GM19372 (cell line): ENCODE measurements around the gene RAB15.

Experiments
- ATAC-seq: cut with Tn5 transposase; IDR thresholded peaks from one replicate; pipeline ENCODE4 v1.9.1; 2021; ENCODE audit warnings: mild to moderate bottlenecking, low read depth, moderate library complexity; ENCODE audit not compliant: unreplicated experiment

Gene RAB15

DNA sequence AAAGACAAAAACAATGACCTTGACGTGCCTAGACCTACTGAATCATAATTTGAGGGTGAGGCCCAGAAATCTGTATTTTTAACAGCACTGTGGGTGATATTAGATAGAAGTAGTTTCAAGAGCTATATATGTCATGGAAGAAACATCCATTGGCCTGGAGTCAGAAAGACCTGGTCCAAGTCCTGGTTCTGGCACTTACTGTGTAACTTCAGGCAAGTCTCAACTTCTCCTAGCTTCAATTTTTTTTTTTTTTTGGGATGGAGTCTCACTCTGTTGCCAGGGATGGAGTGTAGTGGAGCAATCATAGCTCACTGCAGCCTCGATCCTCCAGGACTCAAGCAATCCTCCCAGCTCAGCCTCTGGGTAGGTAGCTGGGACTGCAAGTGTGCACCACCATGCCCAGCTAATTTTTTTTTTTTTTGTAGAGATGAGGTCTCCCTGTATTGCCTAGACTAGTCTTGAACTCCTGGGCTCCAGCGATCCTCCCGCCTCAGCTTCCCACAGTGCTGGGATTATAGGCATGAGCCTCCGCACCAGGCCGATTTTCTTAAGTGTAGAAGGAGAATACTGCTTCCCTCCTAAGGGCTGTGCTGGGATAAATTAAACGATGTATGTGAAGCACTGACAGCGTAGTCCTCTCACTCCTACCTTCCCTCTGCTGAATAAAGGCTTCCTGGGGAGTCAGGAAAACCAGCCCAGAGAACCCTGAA is 15.3 kb downstream of the RAB15 start:
- ATAC-seq = no peak

DNA sequence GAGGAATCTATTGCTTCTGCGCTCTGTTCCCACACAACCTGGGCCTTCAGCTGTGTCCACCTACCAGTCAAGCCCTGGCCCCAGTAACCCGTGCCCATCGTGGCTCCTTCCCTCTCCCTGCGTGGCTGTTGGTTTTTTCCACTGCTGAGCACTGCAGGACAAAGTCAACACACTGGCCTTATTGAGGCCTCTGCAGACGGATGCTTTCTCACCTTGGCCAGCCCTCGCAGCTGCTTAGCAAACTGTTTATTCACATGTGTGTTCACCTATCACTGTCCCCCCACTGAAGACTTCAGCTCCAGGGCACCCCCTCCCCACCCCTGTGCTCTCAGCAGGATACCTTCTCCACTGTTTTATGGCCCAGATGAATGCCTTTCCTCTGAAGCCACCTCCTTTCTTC is 16.8 kb downstream of the RAB15 start:
- ATAC-seq = no peak

DNA sequence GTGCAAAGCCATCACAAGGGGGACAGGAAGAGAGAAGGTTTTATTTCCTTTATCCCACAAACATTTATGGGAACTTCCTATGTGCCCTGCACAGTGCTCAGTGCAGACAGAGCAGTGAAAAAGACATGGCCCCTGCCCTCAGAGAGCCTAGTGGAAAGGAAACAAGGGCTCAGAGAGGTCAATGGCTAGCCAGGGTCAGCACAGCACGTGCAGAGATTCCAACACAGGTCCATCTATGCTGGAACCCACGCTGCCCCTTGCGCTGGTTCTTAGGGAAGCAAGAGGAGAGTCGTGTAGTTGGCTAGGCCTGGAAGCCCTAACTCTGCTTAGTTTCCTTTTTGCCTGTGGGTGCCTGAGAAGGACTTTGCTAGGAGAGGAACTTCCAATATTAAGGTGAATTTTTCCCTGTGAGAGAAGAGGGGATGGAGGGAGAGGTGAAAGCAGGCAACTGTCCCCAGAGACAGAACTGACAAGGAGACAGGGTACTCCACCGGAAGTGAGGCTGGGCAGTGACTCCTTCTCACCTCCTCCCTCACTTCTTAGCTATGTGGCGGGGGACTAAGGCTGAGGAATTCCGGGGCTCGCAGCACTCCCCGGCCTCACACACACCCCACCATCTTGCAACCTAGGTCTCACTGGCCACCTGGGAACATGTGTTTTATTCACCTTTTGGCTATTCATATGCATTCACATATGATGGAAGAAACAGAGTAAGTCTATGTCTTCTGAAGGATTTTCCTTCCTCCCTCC is 17.5 kb downstream of the RAB15 start:
- ATAC-seq = no peak

DNA sequence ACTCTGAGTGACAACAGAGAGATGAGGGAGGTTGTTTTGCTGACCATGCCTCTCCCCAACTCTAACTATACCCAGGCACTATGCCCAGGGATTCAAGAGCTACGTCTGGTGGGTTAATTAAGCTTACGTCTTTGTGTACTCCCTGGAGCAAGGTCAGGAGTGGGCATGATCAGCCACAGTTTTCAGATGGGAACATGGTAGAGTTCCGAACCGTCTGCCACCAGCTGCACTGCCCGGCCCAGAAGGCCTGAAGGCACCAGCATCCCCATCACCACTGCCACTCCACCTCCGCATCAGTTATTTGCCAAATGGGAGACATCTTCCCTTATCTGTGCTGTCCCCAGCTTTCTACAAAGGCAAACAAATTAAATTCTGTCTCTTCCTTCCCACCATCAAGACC is 18.5 kb downstream of the RAB15 start:
- no peak for ATAC-seq

DNA sequence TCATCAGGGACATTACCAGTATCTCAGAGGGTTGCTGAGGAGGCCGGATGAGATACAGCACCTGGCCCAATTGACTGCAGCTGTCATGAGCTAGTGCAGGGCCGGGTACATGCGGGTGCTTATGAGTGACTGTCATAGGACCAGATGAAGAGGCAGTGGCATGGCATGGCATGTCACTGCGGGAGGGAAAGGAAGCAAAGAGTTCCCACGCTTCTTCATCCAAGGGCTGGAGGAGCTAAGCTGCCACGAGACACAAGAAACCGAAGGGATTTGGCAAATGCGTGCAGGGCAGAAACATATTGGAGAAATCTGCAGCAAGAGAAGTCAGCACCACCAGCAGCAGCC is 18.9 kb downstream of the RAB15 start:
- no peak for ATAC-seq

DNA sequence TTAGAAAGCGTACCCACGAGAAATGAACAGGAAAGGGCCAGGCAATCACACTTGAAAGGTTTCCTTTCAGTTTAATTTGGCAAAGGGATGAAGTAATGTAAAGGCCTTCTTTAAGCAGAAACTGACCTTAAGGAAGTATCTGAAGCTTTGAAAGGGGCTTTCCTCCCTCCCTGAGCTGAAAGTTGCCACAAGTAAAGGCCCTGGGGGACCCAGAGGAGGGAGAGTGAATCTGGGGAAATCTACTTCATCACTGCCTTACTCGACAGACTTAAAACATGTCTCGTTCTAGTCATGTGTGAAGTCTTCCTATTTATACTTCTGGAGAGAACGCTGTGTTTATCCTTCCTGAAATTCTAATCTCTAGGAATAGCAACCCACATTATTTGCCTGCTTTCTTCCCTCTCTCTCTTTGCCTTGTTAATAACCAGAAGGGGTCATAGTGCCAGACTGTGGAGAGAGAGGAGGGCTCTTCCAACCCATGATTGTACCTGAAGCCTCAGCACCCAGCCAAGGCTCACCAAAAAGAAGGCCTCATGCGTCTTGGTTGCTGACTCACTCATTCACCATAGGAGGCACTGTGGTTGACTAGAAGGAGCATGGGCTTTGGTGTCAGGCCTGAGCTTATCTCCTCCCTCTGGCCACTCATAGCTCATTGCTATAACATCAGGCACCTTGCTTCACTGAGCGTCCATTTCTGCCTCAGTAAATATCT is 19.4 kb downstream of the RAB15 start:
- no peak for ATAC-seq

DNA sequence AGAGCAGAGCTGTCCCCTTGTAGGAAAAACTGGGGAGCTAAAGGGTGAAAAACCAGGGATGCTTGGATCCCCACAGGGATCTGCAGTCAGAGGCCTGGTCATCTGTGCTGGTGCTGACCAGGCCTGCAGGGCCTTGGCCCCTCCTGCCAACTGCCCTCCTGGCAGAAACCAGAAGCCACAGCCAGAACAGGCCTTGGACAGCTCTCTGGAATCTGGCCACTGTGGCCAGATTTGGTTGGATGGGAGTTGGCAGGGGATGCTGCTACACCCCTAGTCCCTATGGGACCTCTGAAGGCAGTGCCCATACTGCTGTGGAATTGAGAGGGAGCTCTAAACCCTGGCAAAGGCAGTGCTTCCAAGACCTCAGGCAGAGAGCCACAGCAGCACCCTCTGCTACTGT is 20.4 kb downstream of the RAB15 start:
- no peak for ATAC-seq

DNA sequence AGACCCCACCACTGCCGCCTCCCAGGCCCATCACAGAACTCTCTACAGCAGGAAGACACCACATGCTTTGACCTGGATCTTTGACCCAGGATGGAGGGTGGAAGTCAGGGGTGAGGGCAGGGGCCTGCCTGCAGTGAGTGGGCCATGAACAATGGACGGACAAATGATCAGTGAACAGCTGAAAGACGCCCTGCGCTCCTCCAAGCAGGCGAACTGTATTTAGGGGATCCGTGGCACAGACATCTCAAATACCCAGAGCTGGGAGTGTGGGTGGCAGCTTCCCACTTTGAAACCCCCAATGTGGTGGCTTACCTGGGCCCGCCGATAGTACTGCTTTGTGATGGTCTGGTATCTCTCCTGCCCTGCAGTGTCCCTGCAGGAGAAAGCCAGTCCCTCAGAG is 20.8 kb downstream of the RAB15 start:
- no peak for ATAC-seq

DNA sequence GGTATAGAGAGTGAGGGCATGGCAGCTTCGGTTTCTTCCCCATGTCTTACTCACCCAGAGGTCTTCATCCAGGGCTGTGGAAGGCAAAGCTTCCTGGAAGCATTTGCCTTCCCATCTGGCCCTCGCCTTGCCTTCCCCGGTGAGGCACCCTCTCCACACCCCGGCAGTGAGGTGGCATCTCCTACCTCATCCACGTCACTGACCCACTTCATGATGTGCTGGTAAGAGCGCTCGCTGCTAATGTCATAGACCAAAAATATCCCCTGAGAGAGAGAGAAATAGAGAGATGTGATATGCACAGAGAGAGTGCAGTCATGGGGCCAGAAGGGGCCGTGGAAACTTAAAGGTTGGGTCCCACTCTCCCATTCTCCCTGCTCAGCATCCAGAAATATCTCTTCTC is 21.2 kb downstream of the RAB15 start:
- ATAC-seq = no peak

DNA sequence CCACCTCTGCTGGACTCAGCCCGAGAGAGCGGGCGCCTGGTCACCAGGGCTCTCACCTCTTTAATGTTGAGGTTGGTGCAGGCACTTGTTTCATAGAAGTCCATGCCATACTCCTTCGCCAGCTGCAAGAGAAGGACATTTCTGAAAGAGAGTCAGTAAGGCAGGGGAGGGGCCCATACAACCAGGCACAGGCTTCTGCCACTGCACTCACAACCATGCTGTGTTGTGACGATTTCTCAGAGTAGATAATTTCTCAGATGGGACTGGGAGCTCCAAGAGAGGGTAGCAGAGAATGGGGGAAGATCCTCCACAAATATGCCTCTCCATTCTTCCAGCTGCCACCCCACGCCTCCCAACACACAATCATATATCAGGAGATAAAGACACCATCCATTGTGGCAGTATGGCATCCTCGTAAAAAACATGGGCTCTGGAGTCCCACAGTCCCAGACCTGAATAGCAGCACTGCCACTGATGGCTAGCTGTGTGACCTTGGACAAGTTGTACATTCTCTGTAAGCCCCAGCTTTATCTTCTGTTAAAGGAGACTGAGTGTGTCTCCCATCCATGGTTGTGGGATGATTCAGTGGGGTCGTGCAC is 23.4 kb downstream of the RAB15 start:
- no peak for ATAC-seq

DNA sequence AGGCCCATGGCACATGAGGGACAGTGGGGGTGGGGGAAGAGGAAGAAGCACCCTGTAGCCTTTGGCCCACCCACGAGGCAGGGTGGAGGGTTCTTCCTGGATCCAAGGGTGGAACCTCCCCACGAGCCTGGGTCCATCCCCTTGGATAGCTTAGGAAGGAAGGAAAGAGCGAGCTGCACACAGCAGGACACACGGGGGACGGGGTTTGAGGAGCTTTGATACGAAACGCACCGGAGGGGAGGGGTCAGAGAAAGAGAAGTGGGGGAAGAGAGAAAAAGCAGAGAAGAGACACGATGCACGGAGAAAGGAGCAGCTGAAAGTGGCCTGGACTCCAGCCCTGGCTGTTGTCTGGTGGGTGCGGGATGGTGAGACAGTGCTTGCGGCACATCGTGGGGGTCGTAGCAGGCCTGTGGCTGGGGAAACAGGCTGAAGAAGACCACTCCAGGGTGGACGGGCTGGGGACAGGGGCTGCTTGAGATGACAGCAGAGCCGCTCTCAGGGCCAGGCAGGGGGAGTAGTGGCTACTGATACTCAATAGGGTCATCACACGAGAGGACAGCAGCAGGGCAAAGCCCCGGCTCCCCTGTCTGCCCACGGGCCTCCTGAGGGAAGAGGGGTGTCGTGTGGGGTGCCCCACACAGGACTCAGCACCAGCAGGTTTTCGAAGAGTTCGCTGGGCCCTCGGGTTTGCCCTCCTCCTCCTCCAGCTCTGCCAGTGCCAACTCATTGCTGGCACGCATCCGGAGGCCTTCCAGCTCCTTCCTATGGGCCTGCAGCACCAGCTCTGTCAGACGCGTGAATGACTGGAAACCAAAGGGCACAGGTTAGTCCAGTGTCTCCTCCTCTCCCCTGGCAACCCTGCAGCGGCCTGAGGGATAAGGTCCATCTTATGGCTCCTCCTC is 24.2 kb downstream of the RAB15 start:
- no peak for ATAC-seq

DNA sequence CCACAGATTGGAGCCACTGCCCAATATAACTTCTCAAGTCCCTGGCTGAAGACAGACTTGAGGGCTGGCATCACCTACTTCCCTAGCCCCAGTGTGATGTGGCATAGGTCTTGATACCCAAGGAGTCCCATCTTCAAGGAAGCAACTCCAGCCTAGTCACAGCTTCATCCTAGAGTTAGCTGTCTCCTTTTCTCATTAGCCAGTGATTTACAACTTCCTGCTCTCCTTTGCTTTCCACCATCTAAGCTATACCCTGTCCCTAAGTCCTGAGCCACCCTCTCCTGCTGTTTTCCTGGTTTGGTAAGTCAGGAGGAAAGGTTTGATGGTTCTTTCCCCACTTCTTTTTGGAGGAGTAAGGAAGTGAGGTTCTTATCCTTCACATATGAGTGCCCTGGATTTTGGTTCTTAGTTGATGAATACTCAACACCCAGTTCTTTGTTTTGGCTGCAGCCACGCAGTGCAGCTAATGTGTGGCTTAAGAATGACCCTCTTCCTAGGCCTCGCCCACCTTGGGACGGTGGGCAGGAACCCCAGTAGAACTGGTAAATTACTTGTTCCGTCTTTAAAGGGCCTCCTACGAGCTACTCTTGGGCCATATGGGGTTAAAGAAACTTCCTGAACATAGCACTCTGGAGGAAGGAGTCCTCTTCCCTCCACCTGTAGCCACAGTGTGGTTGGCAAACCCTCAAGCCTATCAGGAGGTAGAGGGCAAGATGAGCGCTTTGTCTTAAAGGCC is 25.7 kb downstream of the RAB15 start:
- no peak for ATAC-seq

DNA sequence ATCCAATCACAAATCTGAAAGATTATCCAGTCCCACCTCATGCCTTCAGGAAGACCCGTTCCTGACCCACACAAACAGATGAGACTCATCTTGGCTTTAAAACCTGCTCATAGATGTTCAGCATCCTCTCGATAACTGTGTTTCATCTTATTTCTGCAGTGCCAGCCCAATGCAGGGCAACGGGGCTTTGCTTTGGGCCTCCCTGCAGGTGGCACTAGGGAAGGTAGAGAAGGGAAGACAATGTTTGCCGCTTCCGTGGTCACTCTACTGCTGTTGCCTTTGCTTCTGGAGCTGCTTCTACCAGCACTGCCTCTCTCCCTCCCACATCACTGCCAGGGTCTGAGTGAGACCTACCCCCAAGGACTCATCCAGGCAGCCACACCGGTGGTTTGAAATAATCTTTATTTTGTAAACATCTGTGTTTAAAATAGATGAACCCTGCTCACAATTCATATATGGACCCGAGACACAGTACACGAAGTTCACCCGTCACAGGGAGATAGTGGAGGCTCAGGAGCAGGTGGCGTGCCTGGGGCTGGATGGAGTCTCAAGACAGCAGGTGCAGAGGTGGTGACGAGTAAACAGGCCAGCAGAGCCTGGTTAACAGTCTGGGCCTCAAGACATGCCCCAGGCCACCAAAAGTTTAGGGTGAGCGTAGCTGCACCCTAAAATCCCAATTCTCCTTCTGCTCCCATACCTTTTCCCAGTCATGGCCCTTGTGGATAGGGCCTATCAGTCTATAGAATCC is 26.5 kb downstream of the RAB15 start:
- ATAC-seq = no peak

DNA sequence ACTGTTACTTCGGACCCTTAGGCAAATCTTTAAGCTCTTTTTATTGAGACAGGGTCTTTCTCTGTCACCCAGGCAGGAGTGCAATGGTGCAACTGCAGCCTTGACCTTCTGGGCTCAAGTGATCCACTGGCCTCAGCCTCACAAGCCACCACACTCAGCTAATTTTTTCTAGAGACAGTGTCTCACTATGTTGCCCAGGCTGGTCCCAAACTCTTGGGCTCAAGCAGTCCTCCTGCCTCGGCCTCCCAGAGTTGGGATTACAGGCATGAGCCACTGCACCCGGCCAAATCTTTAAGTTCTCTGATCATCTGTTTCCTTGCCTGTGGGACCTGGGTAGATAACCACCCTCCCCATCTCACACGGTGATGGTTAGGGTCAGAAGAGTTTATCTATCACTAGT is 27.3 kb downstream of the RAB15 start:
- no peak for ATAC-seq

DNA sequence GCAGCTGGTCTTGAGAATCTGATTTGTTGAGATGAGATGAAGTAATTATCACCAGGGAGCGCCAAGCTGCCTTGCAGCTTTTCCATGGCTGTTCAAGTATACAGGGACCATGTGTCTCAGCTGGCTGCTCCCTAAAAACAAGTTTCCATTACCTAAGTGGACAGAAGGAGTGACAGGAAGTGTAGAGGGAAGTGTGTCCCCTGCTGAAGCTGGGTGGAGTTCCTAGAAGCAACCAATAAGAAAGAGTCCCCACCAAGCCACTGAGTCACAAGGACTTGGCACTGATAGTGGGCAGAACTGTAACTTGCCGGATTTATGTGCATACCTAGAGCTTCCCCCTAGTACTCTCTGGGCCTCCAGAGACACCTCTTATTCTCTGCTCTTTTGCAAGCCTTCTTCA is 28.1 kb downstream of the RAB15 start:
- no peak for ATAC-seq

DNA sequence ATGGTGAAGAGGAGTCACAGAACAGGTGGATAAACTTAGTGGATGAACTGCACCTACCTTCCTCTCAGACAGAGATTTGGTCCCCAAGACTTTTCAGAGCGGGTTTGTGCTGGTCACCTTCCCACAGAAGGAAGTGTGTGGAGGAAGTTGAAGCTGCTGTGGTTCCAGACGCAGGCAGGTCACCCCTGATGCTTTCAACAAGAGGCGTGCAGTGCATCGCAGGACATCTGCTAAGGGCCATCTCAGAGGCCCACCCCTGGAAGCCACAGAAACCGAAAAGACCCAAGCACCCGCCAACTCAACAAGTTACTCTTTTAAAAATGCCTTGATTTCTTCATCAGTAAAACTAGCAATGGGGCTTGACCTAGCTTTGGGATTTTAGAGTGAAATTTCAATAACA is 28.6 kb downstream of the RAB15 start:
- ATAC-seq = no peak

DNA sequence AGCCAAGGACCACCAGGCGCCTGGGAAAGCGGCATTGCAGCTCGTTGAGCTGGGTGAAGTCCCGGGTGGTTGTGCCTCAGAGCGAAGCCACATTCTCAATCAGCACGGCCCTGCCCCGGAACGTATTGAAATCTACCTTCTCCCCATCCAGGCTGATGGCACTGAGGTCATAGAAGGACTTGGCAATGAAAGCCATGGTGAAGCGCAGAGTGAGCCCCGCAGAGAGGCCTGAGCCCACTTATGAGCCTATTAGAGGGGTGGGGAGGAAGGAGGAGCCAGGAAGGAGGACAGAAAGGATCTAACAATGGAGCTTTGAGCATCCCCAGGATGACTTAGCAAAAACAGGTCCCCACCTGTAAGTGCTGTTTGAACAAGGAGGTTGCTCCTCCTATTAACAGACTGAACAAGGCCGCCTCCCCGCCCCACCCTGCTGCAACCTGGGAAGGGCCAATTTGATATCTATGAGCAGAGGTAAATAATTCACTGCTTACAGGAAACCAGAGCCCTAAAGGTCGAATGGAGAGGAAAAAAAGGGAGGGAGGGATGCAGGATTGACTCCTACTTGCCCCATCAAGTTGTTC is 29.5 kb downstream of the RAB15 start, which contains the start of gene GPX2:
Gene GPX2, minus strand, starts transcription at position 215 of the 581 bp plus-strand sequence. Its CDS starts 19 bp downstream, at position 196.
- ATAC-seq = no peak

DNA sequence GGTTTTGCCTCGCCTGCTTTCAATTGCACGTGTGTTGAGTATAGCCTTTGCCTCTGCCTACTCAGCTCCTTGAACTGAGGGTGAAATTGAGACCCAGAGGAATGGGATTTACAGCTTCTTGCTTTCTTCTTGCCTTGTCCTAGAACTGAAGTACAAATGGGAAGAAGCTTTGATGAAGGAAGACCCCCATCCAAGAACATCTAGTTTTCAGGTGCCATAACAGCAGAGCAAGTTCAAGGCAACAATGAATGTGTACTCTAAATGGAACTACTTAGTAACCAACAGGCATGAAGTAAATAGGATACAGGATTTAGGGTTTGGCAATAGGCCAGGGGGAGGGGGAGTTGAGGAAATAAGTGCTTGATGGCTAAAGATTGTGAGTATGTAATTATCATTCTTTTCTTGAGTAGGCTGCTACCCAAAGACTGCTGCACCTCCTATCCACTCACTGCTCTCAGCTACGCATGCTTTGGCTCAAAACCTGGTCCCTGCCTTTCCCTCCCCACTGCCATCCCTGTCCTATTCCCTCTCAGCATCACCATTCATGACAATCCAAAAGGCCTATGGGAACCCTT is 31.7 kb downstream of the RAB15 start:
- no peak for ATAC-seq
